GM13977 (cell line): ENCODE measurements around the gene ALG12.

Source experiments
- DNase-seq: peaks from one replicate; pipeline ENCODE4 v3.0.0; 2012; ENCODE audit warnings: low spot score
- CTCF ChIP-seq: IDR thresholded peaks from 2 replicates; pipeline ENCODE4 v1.5.1; 2012; ENCODE audit warnings: mild to moderate bottlenecking, control low read depth; ENCODE audit not compliant: insufficient read depth; ENCODE audit errors: extremely low read depth, missing control alignments
- in situ Hi-C: fragments of 300-500 bp; cut with MboI; formaldehyde crosslinking; loops from one replicate; pipeline ENCODE4 v1.12.0; 2022; ENCODE audit warnings: low sequenced_read_pairs, low pct_unique_long_range_greater_than_20kb, mixed read lengths, inconsistent platforms; ENCODE audit not compliant: unreplicated experiment

Gene ALG12

GRCh38 chr22:49886346-49887063, 31.7 kb downstream of the ALG12 start:
- in situ Hi-C loops, result no loop called here
- no peak for DNase-seq
- TF ChIP-seq CTCF, result no peak

- TF ChIP-seq CTCF, result no peak
- DNase-seq, result no peak
- in situ Hi-C loops, result no loop called here
These were observed 32.4 kb downstream of the ALG12 start for GRCh38 chr22:49885881-49886280.

GRCh38 chr22:49885281-49885680, 33.0 kb downstream of the ALG12 start:
- TF ChIP-seq CTCF, result no peak
- in situ Hi-C loops, result no loop called here
- no peak for DNase-seq

GRCh38 chr22:49884503-49885260, 33.6 kb downstream of the ALG12 start:
- in situ Hi-C loops, result no loop called here
- DNase-seq, result no peak
- TF ChIP-seq CTCF, result no peak

- in situ Hi-C loops, result no loop called here
- no peak for DNase-seq
These were observed 34.2 kb downstream of the ALG12 start for GRCh38 chr22:49884075-49884474.

GRCh38 chr22:49883294-49883640, 35.0 kb downstream of the ALG12 start:
- in situ Hi-C loops, result no loop called here
- TF ChIP-seq CTCF, result no peak
- DNase-seq, result no peak

More at GRCh38 chr22:49884075-49884474, 34.2 kb downstream of the ALG12 start:
- no peak for TF ChIP-seq CTCF
